GM12878 (cell line): Measurements from ENCODE around the gene PPP4C. TPM values are rescaled to one million over a fixed set of nuclear protein-coding genes. Genes with fewer than 3 reads are reported as not detected.

ENCODE experiments used
- ATAC-seq: fragments of 200-7000 bp; cut with Tn5 transposase; 3 replicates; pipeline ENCODE4 v1.9.1; 2020; ENCODE audit warnings: mild to moderate bottlenecking, moderate library complexity
- BruUV-seq: library from RNA; stranded (reverse); fragments of 400-500 nt; replicated peaks from 2 replicates; lab custom pipeline; 2021; lab: Mats Ljungman, UMichigan
- CTCF ChIA-PET: fragments of 300-600 bp; sonication (Branson Sonifier 250); formaldehyde crosslinking; extraction: SDS; loops from one replicate; lab custom pipeline; 2021; ENCODE audit warnings: inconsistent platforms; lab: Yijun Ruan, JAX
- POLR2A ChIA-PET: fragments of 350-600 bp; formaldehyde crosslinking; extraction: SDS; loops from one replicate; lab custom pipeline; 2021; ENCODE audit warnings: inconsistent platforms; lab: Charles Lee
- RAD21 ChIA-PET: fragments of 300-600 bp; sonication (Branson Sonifier 250); formaldehyde crosslinking; loops from one replicate; lab custom pipeline; 2023; ENCODE audit warnings: antibody characterized with exemption; ENCODE audit not compliant: unreplicated experiment; lab: Charles Lee
- SMC1A ChIA-PET: fragments of 300-600 bp; sonication (Branson Sonifier 250); formaldehyde crosslinking; loops from one replicate; lab custom pipeline; 2023; ENCODE audit not compliant: unreplicated experiment, uncharacterized antibody; lab: Charles Lee
- DNase-seq: peaks from one replicate; pipeline ENCODE4 v3.0.0-alpha.2; 2011; ENCODE audit warnings: low read depth, low spot score
- FAIRE-seq: peaks from 3 replicates; lab custom pipeline; 2011; peaks lifted over from hg19 to GRCh38; lab: Jason Lieb, UNC
- H2AFZ ChIP-seq: 2 replicates; pipeline ENCODE4 v1.6.0; 2011; ENCODE audit warnings: low read depth, low read length, control low read depth; ENCODE audit not compliant: control insufficient read depth
- H3K27ac ChIP-seq: 2 replicates; pipeline ENCODE4 v1.5.1; 2011; ENCODE audit warnings: control low read depth; ENCODE audit not compliant: control insufficient read depth, insufficient read depth
- H3K27me3 ChIP-seq, 2 experiments: replicated peaks in 1 of 2; 2 replicates each; pipeline versions ENCODE4 v1.6.0 to v1.6.1; 2011; ENCODE audit warnings: low read length in 1 of 2; ENCODE audit not compliant: control insufficient read depth in 2 of 2, insufficient read depth in 2 of 2
- H3K36me3 ChIP-seq, 2 experiments: 2 replicates each; pipeline ENCODE4 v1.5.1; 2011; ENCODE audit warnings: low read length in 1 of 2; ENCODE audit not compliant: control insufficient read depth in 2 of 2, insufficient read depth in 2 of 2
- H3K4me1 ChIP-seq: 2 replicates; pipeline ENCODE4 v1.6.1; 2011; ENCODE audit warnings: mild to moderate bottlenecking, low read length, moderate library complexity, mixed read lengths; ENCODE audit not compliant: control insufficient read depth, insufficient read depth
- H3K4me2 ChIP-seq: 2 replicates; pipeline ENCODE4 v1.6.0; 2011; ENCODE audit warnings: control low read depth; ENCODE audit not compliant: control insufficient read depth, insufficient read depth
- H3K4me3 ChIP-seq: fragments of 200-600 bp; sonication (generic); 2 replicates; pipeline ENCODE4 v1.5.1; 2016
- H3K79me2 ChIP-seq: 2 replicates; pipeline ENCODE4 v1.6.0; 2011; ENCODE audit warnings: low read length; ENCODE audit not compliant: control insufficient read depth, insufficient read depth
- H3K9ac ChIP-seq: 2 replicates; pipeline ENCODE4 v1.8.0; 2011; ENCODE audit warnings: low read length, control low read depth, mixed read lengths; ENCODE audit not compliant: control insufficient read depth, insufficient read depth
- H3K9me3 ChIP-seq: replicated peaks from 3 replicates; pipeline ENCODE4 v1.5.1; 2011; ENCODE audit warnings: mild to moderate bottlenecking, low read length; ENCODE audit not compliant: control insufficient read depth, insufficient read depth
- H4K20me1 ChIP-seq: 2 replicates; pipeline ENCODE4 v1.6.0; 2011; ENCODE audit not compliant: control insufficient read depth, insufficient read depth
- ZNF217 ChIP-seq: fragments of 450-650 bp; IDR thresholded peaks from 2 replicates; pipeline ENCODE4 v1.6.1; 2017; ENCODE audit warnings: antibody characterized with exemption, mild to moderate bottlenecking
- WGBS: methylation state at CpG from one replicate; pipeline ENCODE4 v1.1.6; 2016; ENCODE audit warnings: low lambda C conversion rate; ENCODE audit not compliant: insufficient replicate concordance, insufficient coverage; ENCODE audit errors: missing lambda C conversion rate; 5-methylcytosine and 5-hydroxymethylcytosine counted together
- in situ Hi-C: fragments of 300-500 bp; cut with MboI; formaldehyde crosslinking; loops from 9 replicates; pipeline ENCODE4 v1.14.3; 2018; ENCODE audit warnings: mixed read lengths
- intact Hi-C: fragments of 100-400 bp; cut with micrococcal nuclease; formaldehyde crosslinking; loops from one replicate; pipeline ENCODE4 v1.14.2; 2022; ENCODE audit not compliant: unreplicated experiment
- polyA plus RNA-seq, 11 experiments: library from polyadenylated mRNA; depleted of rRNA in 4 of 11; unstranded in 6 of 11; stranded (reverse) in 5 of 11; fragments of >200 nt; fragmentation: Nextera tagmentation in 4 of 11; fragmentation: Illumina TruSeq in 1 of 11; extraction: Ambion mirVana in 4 of 11; extraction: Trizol in 1 of 11; gene quantifications; 1 replicate in 1 of 11; 2 replicates in 10 of 11; pipeline versions ENCODE4 v1.2.1 to v1.2.3, GENCODE V29; 2011 to 2016; ENCODE audit warnings: inconsistent platforms in 2 of 11, missing spikeins in 2 of 11, low read depth in 1 of 11
- total RNA-seq, 4 experiments: library from RNA; depleted of rRNA in 3 of 4; stranded (reverse); fragments of >200 nt in 3 of 4; fragmentation: Illumina TruSeq in 1 of 4; extraction: Trizol in 1 of 4; gene quantifications; 2 replicates each; pipeline versions ENCODE4 v1.2.1 to v1.2.3, GENCODE V29; 2013 to 2021
- TF ChIP-seq, protein P1 (sequence below), 3 experiments: IDR thresholded peaks in 2 of 3; conservative IDR thresholded peaks in 1 of 3; 2 replicates each; pipeline ENCODE4 v1.5.1; 2011; ENCODE audit warnings: low read depth in 3 of 3, low read length in 3 of 3, mild to moderate bottlenecking in 3 of 3, control low read depth in 2 of 3, moderate library complexity in 2 of 3, inconsistent platforms in 1 of 3, mixed read lengths in 1 of 3; ENCODE audit not compliant: control insufficient read depth in 2 of 3, insufficient read depth in 1 of 3; ENCODE audit errors: extremely low read depth in 1 of 3

Gene PPP4C
- total and polyA plus RNA-seq, 10 of the 15 experiments (the other 5 are each of a cell fraction or from before 2014, with no cell fraction given), result 2.7 to 240 (median 124) TPM

- no peak overlapping the region for H2AFZ ChIP-seq
- ChIA-PET SMC1A (interaction anchor here (2.1 kb wide), 1 partner anchor 9 kb away, joined by 5 read pairs; the partner anchor contains the start of gene TBX6), RAD21 (no interaction called here), CTCF (interaction anchor here (1.5 to 1.6 kb wide), 2 partner anchors 10 to 11 kb away, joined by 3 to 8 read pairs; partner anchors contain the start of gene TBX6), POLR2A (no interaction called here)
- DNase-seq, result no peak
- in situ Hi-C loops, result loop anchor here (25.0 kb wide), 1 partner anchor 1805 kb away; no protein-coding TSS in a partner anchor
- no peak overlapping the region for H3K27ac ChIP-seq
- H3K4me2 ChIP-seq, result no peak overlapping the region
- peaks cover 3% of the 10 kb centered on the region; the same call in 1 of the 2 replicates for H3K4me1 ChIP-seq
- peaks cover 31 to 39% of the 10 kb centered on the region in 2 experiments for H3K36me3 ChIP-seq
- peaks cover 14% of the 10 kb centered on the region for H3K79me2 ChIP-seq
- H4K20me1 ChIP-seq, result no peaks in the 10 kb centered on the region
- no peaks in the 10 kb centered on the region for H3K27me3 ChIP-seq
- BruUV-seq, result no TSS peak
- TF ChIP-seq, protein P1, sequence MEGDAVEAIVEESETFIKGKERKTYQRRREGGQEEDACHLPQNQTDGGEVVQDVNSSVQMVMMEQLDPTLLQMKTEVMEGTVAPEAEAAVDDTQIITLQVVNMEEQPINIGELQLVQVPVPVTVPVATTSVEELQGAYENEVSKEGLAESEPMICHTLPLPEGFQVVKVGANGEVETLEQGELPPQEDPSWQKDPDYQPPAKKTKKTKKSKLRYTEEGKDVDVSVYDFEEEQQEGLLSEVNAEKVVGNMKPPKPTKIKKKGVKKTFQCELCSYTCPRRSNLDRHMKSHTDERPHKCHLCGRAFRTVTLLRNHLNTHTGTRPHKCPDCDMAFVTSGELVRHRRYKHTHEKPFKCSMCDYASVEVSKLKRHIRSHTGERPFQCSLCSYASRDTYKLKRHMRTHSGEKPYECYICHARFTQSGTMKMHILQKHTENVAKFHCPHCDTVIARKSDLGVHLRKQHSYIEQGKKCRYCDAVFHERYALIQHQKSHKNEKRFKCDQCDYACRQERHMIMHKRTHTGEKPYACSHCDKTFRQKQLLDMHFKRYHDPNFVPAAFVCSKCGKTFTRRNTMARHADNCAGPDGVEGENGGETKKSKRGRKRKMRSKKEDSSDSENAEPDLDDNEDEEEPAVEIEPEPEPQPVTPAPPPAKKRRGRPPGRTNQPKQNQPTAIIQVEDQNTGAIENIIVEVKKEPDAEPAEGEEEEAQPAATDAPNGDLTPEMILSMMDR (IDR thresholded peaks at IDR 0.05 in 2 of 3, conservative IDR thresholded peaks at IDR 0.05 in 1 of 3; ENCODE audit: control insufficient read depth in 2 of 3, extremely low read depth in 1 of 3, insufficient read depth in 1 of 3, low read depth in 3 of 3, low read length in 3 of 3), result 0 out of 6 replicates have a peak, but pooled peaks of 1 of the 3 experiments have one; percentile 17
- no peak for TF ChIP-seq ZNF217
- intact Hi-C loops, result no loop called here
- no peak overlapping the region for H3K9ac ChIP-seq
- H3K4me3 ChIP-seq, result no peak overlapping the region
- H3K9me3 ChIP-seq, result no peaks in the 10 kb centered on the region
- FAIRE-seq, result no peak
- 87% methylated on average over 20 of the region's 20 CpGs for WGBS
- ATAC-seq, result no peak
Measured at GRCh38 chr16:30082545-30083090, 6.8 kb downstream of the PPP4C start.
